OCI-LY3 (cell line): Measurements from ENCODE around the gene TADA3.

ENCODE experiments used
- H2AFZ ChIP-seq: fragments of 200-600, 300-600 bp; shearing (Covaris generic); 2 replicates; pipeline ENCODE4 v1.6.0; 2014; ENCODE audit warnings: antibody characterized with exemption, low read depth, low read length
- H3K27ac ChIP-seq: fragments of 200-600, 300-600 bp; sonication (generic); 2 replicates; pipeline ENCODE4 v1.5.1; 2014; ENCODE audit warnings: mild to moderate bottlenecking, low read length, moderate library complexity, mixed read lengths
- H3K27me3 ChIP-seq: fragments of 200-600, 300-600 bp; sonication (generic); 2 replicates; pipeline ENCODE4 v1.6.1; 2014; ENCODE audit warnings: low read depth, low read length, mixed read lengths
- H3K36me3 ChIP-seq: fragments of 200-600, 300-600 bp; sonication (generic); replicated peaks from 2 replicates; pipeline ENCODE3; 2014; ENCODE audit warnings: low read depth, low read length, mixed read lengths
- H3K4me1 ChIP-seq: fragments of 300-600, 200-600 bp; sonication (generic); 2 replicates; pipeline ENCODE4 v1.6.1; 2014; ENCODE audit warnings: low read length, mixed read lengths
- H3K4me2 ChIP-seq: fragments of 200-600, 300-600 bp; sonication (generic); 2 replicates; pipeline ENCODE4 v1.6.1; 2014; ENCODE audit warnings: low read length, mixed read lengths
- H3K4me3 ChIP-seq: fragments of 300-600, 200-600 bp; sonication (generic); 2 replicates; pipeline ENCODE4 v1.5.1; 2014; ENCODE audit warnings: antibody characterized with exemption, mild to moderate bottlenecking, low read length, moderate library complexity
- H3K79me2 ChIP-seq: fragments of 300-600, 200-600 bp; shearing (Covaris generic); 2 replicates; pipeline ENCODE4 v1.6.1; 2014; ENCODE audit warnings: mild to moderate bottlenecking, low read length, mixed read lengths
- H3K9ac ChIP-seq: fragments of 300-600, 200-600 bp; shearing (Covaris generic); 2 replicates; pipeline ENCODE4 v1.6.0; 2014; ENCODE audit warnings: mild to moderate bottlenecking, low read length, moderate library complexity
- H3K9me3 ChIP-seq: fragments of 200-600, 300-600 bp; shearing (Covaris generic); 2 replicates; pipeline ENCODE4 v1.6.1; 2014; ENCODE audit warnings: low read length, mixed read lengths; ENCODE audit not compliant: insufficient read depth
- H4K20me1 ChIP-seq: fragments of 200-600, 300-600 bp; sonication (generic); 2 replicates; pipeline ENCODE4 v1.6.1; 2016; ENCODE audit warnings: low read length, mixed read lengths; ENCODE audit not compliant: insufficient read depth
- CTCF ChIP-seq: fragments of 200-600, 300-600 bp; sonication (generic); IDR thresholded peaks from 2 replicates; pipeline ENCODE4 v1.5.1; 2014; ENCODE audit warnings: antibody characterized with exemption, low read length, low read depth
- EZH2phosphoT487 ChIP-seq: fragments of 200-600 bp; shearing (Covaris generic); IDR thresholded peaks from 2 replicates; pipeline ENCODE4 v1.6.1; 2018; ENCODE audit warnings: antibody characterized with exemption, mixed run types, low read depth

Gene TADA3

GRCh38 chr3:9812870-9813483 lies 20.7 kb upstream of the TADA3 start:
- Histone ChIP-seq H3K79me2 (no peaks in the 10 kb centered on the region), H3K4me1 (peaks cover 16% of the 10 kb centered on the region), H3K9me3 (no peaks in the 10 kb centered on the region), H3K27ac (no peak overlapping the region), H3K4me2 (no peak overlapping the region), H3K27me3 (no peaks in the 10 kb centered on the region), H2AFZ (no peak overlapping the region), H3K9ac (no peak overlapping the region), H3K36me3 (peaks cover 4% of the 10 kb centered on the region), H4K20me1 (no peaks in the 10 kb centered on the region), H3K4me3 (no peak overlapping the region)
- TF ChIP-seq CTCF (no peak), EZH2phosphoT487 (no peak)

GRCh38 chr3:9810846-9811245 lies 18.6 kb upstream of the TADA3 start:
- Histone ChIP-seq H3K27me3 (no peaks in the 10 kb centered on the region), H3K79me2 (no peaks in the 10 kb centered on the region), H3K9me3 (no peaks in the 10 kb centered on the region), H3K4me1 (peaks cover 16% of the 10 kb centered on the region), H4K20me1 (no peaks in the 10 kb centered on the region), H3K4me3 (no peak overlapping the region), H3K27ac (no peak overlapping the region), H2AFZ (no peak overlapping the region), H3K9ac (no peak overlapping the region), H3K4me2 (no peak overlapping the region; the same call in 1 of the 2 replicates), H3K36me3 (peaks cover 17% of the 10 kb centered on the region)
- TF ChIP-seq EZH2phosphoT487 = no peak
- TF ChIP-seq CTCF = no peak

- Histone ChIP-seq H3K36me3 (peaks cover 21% of the 10 kb centered on the region), H3K9me3 (no peaks in the 10 kb centered on the region), H3K9ac (peak overlapping the region; percentile 89), H3K4me1 (peaks cover 16% of the 10 kb centered on the region), H4K20me1 (no peaks in the 10 kb centered on the region), H3K4me2 (peak overlapping the region; percentile 90), H3K27ac (no peak overlapping the region), H3K79me2 (no peaks in the 10 kb centered on the region), H3K27me3 (no peaks in the 10 kb centered on the region), H3K4me3 (peak overlapping the region; percentile 85), H2AFZ (peak overlapping the region; percentile 51; the same call in 1 of the 2 replicates)
- TF ChIP-seq CTCF = no peak
- TF ChIP-seq EZH2phosphoT487 = no peak
Observed at GRCh38 chr3:9810433-9810770, 18.1 kb upstream of the TADA3 start.

- Histone ChIP-seq H3K9me3 (no peaks in the 10 kb centered on the region), H2AFZ (peak within 1 kb of the TSS; percentile 51), H3K27ac (peak within 1 kb of the TSS; percentile 72), H3K27me3 (no peaks in the 10 kb centered on the region), H3K9ac (peak within 1 kb of the TSS; percentile 89), H3K79me2 (no peaks in the 10 kb centered on the region), H3K4me1 (peaks cover 16% of the 10 kb centered on the region), H3K4me3 (peak within 1 kb of the TSS; percentile 85), H3K36me3 (peaks cover 27% of the 10 kb centered on the region), H3K4me2 (peak within 1 kb of the TSS; percentile 90), H4K20me1 (no peaks in the 10 kb centered on the region)
- TF ChIP-seq EZH2phosphoT487 = no peak
Observed at GRCh38 chr3:9809615-9810432, 17.6 kb upstream of the TADA3 start, which contains the start of gene TTLL3. Gene TTLL3, plus strand, starts transcription at chr3:9810262. Its CDS starts 400 bp downstream, at chr3:9810662.
